Measurements from ENCODE around the gene DCAKD. TPM values are rescaled to one million over a fixed set of nuclear protein-coding genes. Genes with fewer than 3 reads are reported as not detected.

The DCAKD gene
- total RNA-seq, 3 donors from 2014 or later: 17.3 to 21.1 (median 19.1) TPM

GRCh38 chr17:45030733-45031132 is 20.7 kb downstream of the DCAKD start:
- ATAC-seq: no peak
- Mint-ChIP-seq H3K4me1 (ENCODE audit: low read depth) (no peaks in the 10 kb centered on the region), H3K4me3 (no peak overlapping the region), H3K9me3 (no peaks in the 10 kb centered on the region), H3K36me3 (ENCODE audit: insufficient read depth) (peaks cover 20% of the 10 kb centered on the region), H3K27me3 (ENCODE audit: low read depth) (no peaks in the 10 kb centered on the region)
- DNase-seq: no peak

DNA sequence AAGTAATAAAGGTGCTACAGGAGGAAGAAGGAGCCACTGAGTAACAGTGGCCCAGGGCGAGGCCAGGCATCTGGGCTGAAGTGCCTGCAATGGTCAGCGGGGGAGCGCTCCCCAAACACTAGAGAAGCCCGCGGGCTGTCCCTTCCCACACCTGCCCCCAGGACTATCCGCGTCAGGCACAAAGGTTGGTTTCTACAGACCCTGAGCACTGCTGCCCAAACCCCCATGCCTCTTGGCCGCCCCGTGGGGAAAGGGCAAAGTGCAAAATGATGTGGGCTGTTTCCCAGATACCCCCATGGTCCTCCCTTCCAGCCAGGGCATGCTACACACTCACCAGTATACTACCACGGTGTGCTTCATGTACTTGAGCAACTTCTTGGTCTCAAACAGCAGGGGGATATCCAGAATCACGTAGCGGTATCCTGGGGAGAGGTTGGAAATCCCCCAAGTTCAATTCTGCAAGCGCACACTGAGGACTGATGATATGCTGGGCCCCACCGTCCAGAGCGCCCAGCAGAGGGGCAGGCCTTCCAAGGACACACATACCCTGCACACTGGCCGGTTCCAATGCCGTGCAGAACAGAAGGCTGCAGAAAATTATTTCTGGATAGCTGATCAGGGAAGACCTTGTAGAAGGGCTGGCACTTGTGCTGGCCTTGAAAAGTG is 21.5 kb downstream of the DCAKD start:
- Mint-ChIP-seq H3K36me3 (ENCODE audit: insufficient read depth) (peaks cover 20% of the 10 kb centered on the region), H3K9me3 (no peaks in the 10 kb centered on the region)

DNA sequence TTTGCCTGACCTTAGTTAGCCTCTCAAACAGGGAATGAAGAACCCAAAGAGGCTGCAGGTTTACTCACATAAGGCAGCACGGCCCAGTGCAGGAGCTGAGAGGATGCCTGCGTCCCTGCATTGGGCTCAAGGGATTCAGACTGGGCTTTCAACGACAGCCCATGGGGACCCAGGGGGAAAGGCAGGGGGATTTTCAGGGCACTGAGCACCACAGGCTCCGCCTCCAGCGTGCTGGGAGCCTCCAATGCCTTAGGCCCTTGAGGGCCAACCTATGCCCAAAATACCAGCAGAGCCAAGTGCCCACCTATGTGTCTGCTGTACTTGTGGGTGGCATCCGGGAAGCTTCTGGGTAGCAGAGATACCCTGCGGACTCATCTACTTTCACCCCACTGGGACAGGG is 22.3 kb downstream of the DCAKD start:
- no peak for ATAC-seq
- H3K4me3 Mint-ChIP-seq: no peak overlapping the region
- H3K4me1 Mint-ChIP-seq (ENCODE audit: low read depth): no peaks in the 10 kb centered on the region
- no peaks in the 10 kb centered on the region for H3K9me3 Mint-ChIP-seq
- DNase-seq: no peak
- H3K27me3 Mint-ChIP-seq (ENCODE audit: low read depth): no peaks in the 10 kb centered on the region
- peaks cover 14% of the 10 kb centered on the region for H3K36me3 Mint-ChIP-seq (ENCODE audit: insufficient read depth)

More for the DNA sequence above, 21.5 kb downstream of the DCAKD start:
- no peak for ATAC-seq
- no peak overlapping the region for H3K4me3 Mint-ChIP-seq
- no peak for DNase-seq
- no peaks in the 10 kb centered on the region for H3K27me3 Mint-ChIP-seq (ENCODE audit: low read depth)
- H3K4me1 Mint-ChIP-seq (ENCODE audit: low read depth): no peaks in the 10 kb centered on the region

DNA sequence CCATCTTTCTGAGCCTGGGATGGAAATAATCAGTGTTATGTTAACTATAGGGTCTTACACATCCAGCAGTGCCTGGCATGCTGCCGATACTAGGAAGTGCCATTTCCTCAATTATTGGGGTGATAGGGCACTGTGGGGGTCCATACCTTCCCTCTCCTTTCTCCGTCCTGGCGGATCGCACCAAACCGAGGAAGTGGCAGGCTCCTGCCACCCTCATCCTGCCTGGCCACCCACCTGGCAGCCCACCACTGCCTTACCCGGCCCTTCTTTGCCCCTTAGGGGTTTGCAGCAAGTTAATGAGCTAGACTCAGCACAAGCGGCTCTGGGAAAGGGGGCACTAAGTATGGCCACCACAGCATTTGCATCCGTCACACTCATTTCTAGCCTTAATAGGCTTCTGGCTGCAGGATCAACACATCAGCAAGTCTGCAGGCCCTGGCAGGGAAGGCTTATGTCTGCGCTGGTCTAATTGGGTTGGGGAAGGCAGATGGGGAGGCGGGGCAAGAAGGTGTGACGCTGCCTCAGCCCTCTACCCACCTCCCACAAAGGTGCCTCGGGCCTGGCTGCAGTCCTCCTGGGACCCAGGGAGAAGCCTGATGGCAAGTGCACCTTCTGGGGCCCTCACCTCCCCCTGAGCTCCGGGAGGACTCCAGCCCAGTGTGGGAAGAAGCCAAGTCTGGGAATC is 28.6 kb downstream of the DCAKD start:
- ATAC-seq: no peak
- Mint-ChIP-seq H3K4me3 (no peak overlapping the region), H3K27me3 (ENCODE audit: low read depth) (peaks cover 30% of the 10 kb centered on the region), H3K4me1 (ENCODE audit: low read depth) (peaks cover 16% of the 10 kb centered on the region), H3K9me3 (no peaks in the 10 kb centered on the region), H3K36me3 (ENCODE audit: insufficient read depth) (no peaks in the 10 kb centered on the region)
- DNase-seq: no peak

DNA sequence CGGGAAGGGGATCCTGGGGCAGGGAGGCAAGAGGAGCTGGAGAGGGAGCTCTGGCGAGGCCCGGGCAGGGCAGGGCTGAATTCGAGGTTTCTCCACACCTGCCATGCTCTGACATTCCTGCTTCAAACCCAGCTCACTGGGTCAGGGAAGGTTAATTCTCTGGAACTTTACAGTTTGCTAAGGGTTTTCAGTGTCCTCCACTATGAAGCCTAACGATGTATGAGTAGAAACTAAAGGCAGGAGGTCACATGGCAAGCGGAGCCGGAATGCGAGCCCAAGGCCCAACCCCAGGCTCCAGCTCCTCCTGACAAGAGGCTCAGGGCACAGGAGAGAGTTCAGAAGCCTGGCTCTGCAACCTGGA is 29.2 kb downstream of the DCAKD start:
- peaks cover 16% of the 10 kb centered on the region for H3K4me1 Mint-ChIP-seq (ENCODE audit: low read depth)
- H3K4me3 Mint-ChIP-seq: no peak overlapping the region
- no peaks in the 10 kb centered on the region for H3K9me3 Mint-ChIP-seq
- DNase-seq (no peak), ATAC-seq (peak; percentile 2 to 4)
- H3K36me3 Mint-ChIP-seq (ENCODE audit: insufficient read depth): no peaks in the 10 kb centered on the region
- peaks cover 31% of the 10 kb centered on the region for H3K27me3 Mint-ChIP-seq (ENCODE audit: low read depth)

DNA sequence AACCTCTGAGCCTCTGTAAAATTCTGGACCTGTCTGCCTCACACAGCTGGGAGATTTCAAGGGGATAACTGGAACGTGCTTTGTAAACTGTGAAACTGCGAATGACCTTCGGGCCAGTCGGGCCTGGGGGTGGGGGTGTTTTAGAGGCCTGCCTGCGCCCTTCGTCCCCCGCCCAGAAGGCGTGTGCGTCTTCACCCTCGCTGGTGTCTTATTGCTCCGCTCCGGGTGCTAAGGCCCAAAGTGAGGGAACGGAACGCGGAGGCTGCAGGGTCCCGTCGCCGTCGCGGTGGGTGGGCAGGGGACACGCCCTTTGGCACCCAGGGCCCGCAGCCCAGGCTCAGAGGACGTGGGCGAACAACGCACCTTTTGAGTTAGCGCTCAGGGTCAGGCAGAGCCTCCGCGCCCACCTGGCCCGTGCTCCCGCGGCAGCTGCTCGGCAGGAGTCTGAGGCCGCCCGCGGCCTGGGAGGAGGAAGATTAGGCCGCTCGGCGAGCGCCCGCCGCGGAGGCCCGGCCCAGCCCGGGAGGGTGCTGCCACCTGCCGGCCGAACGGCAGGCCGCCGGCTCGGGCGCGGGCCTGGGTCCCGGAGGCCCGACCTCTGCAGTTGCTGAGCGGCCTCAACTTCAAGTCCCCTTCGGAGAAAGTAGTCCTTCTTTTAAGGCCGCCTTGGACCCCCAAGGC is 29.7 kb downstream of the DCAKD start:
- Mint-ChIP-seq H3K4me1 (ENCODE audit: low read depth) (peaks cover 16% of the 10 kb centered on the region), H3K27me3 (ENCODE audit: low read depth) (peaks cover 33% of the 10 kb centered on the region), H3K9me3 (no peaks in the 10 kb centered on the region), H3K4me3 (peak overlapping the region; percentile 53), H3K36me3 (ENCODE audit: insufficient read depth) (no peaks in the 10 kb centered on the region)
- peak; percentile 75 to 77 for ATAC-seq
- peak; percentile 63 for DNase-seq

DNA sequence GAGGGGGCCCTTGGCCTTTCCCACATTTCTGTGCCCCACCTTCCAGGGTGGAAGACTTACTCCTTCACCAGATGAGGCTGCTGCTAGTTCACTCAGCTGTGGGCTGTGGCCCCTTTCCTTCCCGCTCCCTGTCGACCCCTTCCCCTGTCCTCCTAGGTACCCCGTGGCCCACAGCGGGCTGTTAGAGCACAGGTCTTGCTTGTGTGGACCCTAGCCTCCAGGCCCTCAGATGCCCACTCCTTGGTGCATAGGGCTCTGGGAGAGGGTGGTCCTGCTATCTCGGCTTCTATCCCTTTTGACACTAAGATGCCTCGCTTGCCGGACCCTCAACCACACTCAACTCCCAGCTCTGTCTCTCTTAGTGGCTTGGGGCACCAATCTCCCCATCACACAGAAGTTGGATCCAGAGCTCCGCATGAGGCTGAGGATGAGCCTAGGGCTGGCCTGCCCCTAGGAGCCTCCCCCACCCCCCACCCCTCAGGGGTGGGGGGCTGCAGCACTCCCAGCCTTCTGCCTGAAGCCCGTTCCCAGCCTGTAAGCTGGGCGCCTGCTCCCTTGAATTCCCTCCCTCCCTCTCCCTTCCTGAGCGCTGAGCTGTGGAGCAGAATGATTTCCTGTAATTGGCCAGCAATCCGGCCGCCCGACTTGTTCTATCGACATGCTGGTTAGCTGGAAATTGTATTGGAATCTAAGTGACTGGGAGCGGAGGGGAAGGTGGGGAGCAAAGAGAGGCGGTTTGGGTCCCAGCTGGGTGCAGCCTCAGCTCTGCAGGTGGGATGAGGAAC is 30.9 kb downstream of the DCAKD start:
- Mint-ChIP-seq H3K4me3 (peak overlapping the region; percentile 4), H3K27me3 (ENCODE audit: low read depth) (peaks cover 39% of the 10 kb centered on the region), H3K9me3 (no peaks in the 10 kb centered on the region), H3K36me3 (ENCODE audit: insufficient read depth) (no peaks in the 10 kb centered on the region), H3K4me1 (ENCODE audit: low read depth) (peaks cover 16% of the 10 kb centered on the region)
- DNase-seq: no peak
- ATAC-seq: no peak

GRCh38 chr17:45018848-45019711 is 32.4 kb downstream of the DCAKD start:
- peak; percentile 81 to 82 for ATAC-seq
- Mint-ChIP-seq H3K4me3 (peak overlapping the region; percentile 83), H3K9me3 (no peaks in the 10 kb centered on the region), H3K4me1 (ENCODE audit: low read depth) (peaks cover 16% of the 10 kb centered on the region), H3K36me3 (ENCODE audit: insufficient read depth) (no peaks in the 10 kb centered on the region), H3K27me3 (ENCODE audit: low read depth) (peaks cover 39% of the 10 kb centered on the region)
- DNase-seq: peak; percentile 23

DNA sequence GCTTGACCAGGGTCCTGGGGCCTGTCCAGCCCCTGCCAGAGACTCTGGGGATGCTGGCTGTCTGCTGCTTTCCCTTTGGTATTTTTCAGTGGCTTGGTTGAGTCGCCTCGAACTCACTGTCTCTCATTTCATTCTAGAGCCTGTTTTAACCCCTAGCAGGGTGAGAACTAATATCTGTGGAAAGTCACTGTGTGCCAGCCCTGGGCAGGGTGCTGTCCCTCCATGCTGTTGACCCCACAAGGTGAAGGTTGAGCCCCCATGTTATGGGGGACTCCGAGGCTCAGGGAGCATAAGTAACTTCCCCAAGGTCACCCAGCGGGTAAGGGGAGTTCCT is 33.0 kb downstream of the DCAKD start:
- no peak for DNase-seq
- H3K4me3 Mint-ChIP-seq: peak overlapping the region; percentile 83
- no peak for ATAC-seq
- peaks cover 16% of the 10 kb centered on the region for H3K4me1 Mint-ChIP-seq (ENCODE audit: low read depth)
- H3K36me3 Mint-ChIP-seq (ENCODE audit: insufficient read depth): no peaks in the 10 kb centered on the region
- no peaks in the 10 kb centered on the region for H3K9me3 Mint-ChIP-seq
- H3K27me3 Mint-ChIP-seq (ENCODE audit: low read depth): peaks cover 39% of the 10 kb centered on the region

DNA sequence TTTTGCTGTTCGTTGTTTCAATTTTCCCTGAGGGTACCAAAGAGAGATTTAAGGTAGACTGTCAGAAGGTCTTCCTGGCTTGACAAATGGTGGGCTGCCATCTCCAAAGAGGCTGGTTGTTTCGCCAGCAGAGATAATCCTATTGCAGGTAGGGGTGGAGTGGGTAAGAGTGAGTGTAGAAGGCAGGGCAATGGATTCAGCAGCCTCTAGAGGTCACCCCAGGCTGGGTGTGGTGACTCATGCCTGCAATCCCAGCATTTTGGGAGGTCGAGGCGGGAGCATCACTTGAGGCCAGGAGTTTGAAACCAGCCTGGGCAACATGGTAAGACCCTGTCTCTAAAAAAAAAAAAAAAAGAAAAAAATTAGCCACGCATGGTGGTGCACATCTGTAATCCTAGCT is 34.6 kb downstream of the DCAKD start:
- Mint-ChIP-seq H3K36me3 (ENCODE audit: insufficient read depth) (no peaks in the 10 kb centered on the region), H3K9me3 (no peaks in the 10 kb centered on the region), H3K27me3 (ENCODE audit: low read depth) (peaks cover 39% of the 10 kb centered on the region), H3K4me3 (no peak overlapping the region), H3K4me1 (ENCODE audit: low read depth) (peaks cover 16% of the 10 kb centered on the region)
- ATAC-seq (no peak), DNase-seq (no peak)

DNA sequence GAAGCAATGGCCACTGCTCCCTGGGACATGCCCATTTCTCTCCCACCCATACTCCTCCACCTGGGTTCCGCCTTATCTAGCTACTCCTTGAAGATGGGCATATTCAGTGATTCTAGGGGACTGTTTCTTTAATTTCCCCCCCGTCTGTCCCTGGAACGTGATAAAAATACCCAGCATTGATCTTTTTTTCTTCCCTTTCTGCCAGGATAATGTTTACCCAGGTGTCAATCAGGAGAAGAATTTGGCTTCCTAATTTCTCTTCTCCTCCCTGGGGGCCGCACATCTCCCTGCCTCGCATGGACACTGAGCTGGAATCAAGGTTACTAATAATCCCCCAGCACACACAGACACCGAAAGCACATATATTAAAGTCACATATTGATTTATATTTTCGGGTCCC is 35.2 kb downstream of the DCAKD start:
- peaks cover 13% of the 10 kb centered on the region for H3K4me1 Mint-ChIP-seq (ENCODE audit: low read depth)
- H3K9me3 Mint-ChIP-seq: no peaks in the 10 kb centered on the region
- ATAC-seq: no peak

GRCh38 chr17:45013021-45013997 is 38.1 kb downstream of the DCAKD start:
- DNase-seq: no peak
- Mint-ChIP-seq H3K4me1 (ENCODE audit: low read depth) (no peaks in the 10 kb centered on the region), H3K4me3 (no peak overlapping the region), H3K9me3 (no peaks in the 10 kb centered on the region), H3K27me3 (ENCODE audit: low read depth) (peaks cover 17% of the 10 kb centered on the region), H3K36me3 (ENCODE audit: insufficient read depth) (no peaks in the 10 kb centered on the region)
- ATAC-seq: no peak

More for the DNA sequence above, 35.2 kb downstream of the DCAKD start:
- no peaks in the 10 kb centered on the region for H3K36me3 Mint-ChIP-seq (ENCODE audit: insufficient read depth)
- H3K4me3 Mint-ChIP-seq: no peak overlapping the region
- peaks cover 36% of the 10 kb centered on the region for H3K27me3 Mint-ChIP-seq (ENCODE audit: low read depth)
- DNase-seq: no peak

DNA sequence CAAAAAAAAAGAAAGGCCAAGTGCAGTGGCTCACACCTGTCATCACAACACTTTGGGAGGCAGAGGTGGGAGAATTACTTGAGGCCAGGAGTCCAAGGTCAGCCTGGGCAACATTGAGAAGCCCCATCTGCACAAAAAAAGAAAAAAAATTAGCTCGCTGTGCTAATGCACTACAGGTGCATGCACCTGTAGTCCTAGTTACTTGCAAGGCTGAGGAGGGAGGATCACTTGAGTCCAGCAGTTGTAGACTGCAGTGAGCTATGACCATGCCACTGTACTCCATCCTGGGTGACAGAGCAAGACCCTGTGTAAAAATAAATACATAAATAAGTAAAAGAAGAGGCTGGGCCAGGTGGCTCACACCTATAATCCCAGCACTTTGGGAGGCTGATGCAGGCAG is 39.7 kb downstream of the DCAKD start:
- Mint-ChIP-seq H3K4me1 (ENCODE audit: low read depth) (no peaks in the 10 kb centered on the region), H3K4me3 (no peak overlapping the region), H3K9me3 (no peaks in the 10 kb centered on the region), H3K27me3 (ENCODE audit: low read depth) (peaks cover 19% of the 10 kb centered on the region), H3K36me3 (ENCODE audit: insufficient read depth) (no peaks in the 10 kb centered on the region)
- ATAC-seq: no peak
- no peak for DNase-seq

Measured in activated T-cell treated with anti-CD3 and anti-CD28 coated beads, Interleukin-2, amount 50 U/mL, for 4 hours (primary cell).